Fibroblast of mammary gland (primary cell): Measurements from ENCODE around the gene BEND7.

Experiments used
- DNase-seq: peaks from one replicate; pipeline ENCODE4 v3.0.0-alpha.2; 2010; ENCODE audit warnings: low read depth
- H3K4me3 ChIP-seq: 2 replicates; pipeline ENCODE4 v1.5.1; 2011; ENCODE audit warnings: low read depth, mild to moderate bottlenecking, low read length, moderate library complexity; ENCODE audit not compliant: control insufficient read depth
- CTCF ChIP-seq: conservative IDR thresholded peaks from 2 replicates; pipeline ENCODE4 v1.5.1; 2011; ENCODE audit warnings: low read depth, low read length, inconsistent platforms; ENCODE audit not compliant: control insufficient read depth, insufficient read depth

The BEND7 gene

GRCh38 chr10:13472359-13472758, 56.5 kb downstream of the BEND7 start:
- DNase-seq: no peak
- H3K4me3 ChIP-seq: no peak overlapping the region
- TF ChIP-seq CTCF: no peak

GRCh38 chr10:13470270-13470669, 58.5 kb downstream of the BEND7 start:
- DNase-seq: no peak
- no peak overlapping the region for H3K4me3 ChIP-seq
- TF ChIP-seq CTCF: peak; percentile 5

GRCh38 chr10:13462551-13462950, 66.3 kb downstream of the BEND7 start:
- no peak for DNase-seq
- no peak overlapping the region for H3K4me3 ChIP-seq
- no peak for TF ChIP-seq CTCF

- no peak overlapping the region for H3K4me3 ChIP-seq
- no peak for TF ChIP-seq CTCF
- DNase-seq: no peak
These were observed 70.2 kb downstream of the BEND7 start for GRCh38 chr10:13458687-13459012.

GRCh38 chr10:13457958-13458686, 70.7 kb downstream of the BEND7 start:
- DNase-seq: peak; percentile 22
- no peak for TF ChIP-seq CTCF
- H3K4me3 ChIP-seq: no peak overlapping the region

GRCh38 chr10:13453896-13454295, 74.9 kb downstream of the BEND7 start:
- TF ChIP-seq CTCF: no peak
- DNase-seq: no peak
- no peak overlapping the region for H3K4me3 ChIP-seq

- DNase-seq: peak; percentile 84
- no peak overlapping the region for H3K4me3 ChIP-seq
- TF ChIP-seq CTCF: no peak
These were observed 78.7 kb downstream of the BEND7 start for GRCh38 chr10:13450069-13450468.
